ENCODE results near the gene RHD. TPM values are rescaled to one million over a fixed set of nuclear protein-coding genes. Genes with fewer than 3 reads are reported as not detected.
"Not testable (repeated sequence)": the region's sequence is repeated elsewhere in the genome, so short reads cannot be mapped to it uniquely, and the experiment has no call there.

Gene RHD
- total RNA-seq, 1 experiment from 2014 or later: 0.26 TPM

GRCh38 chr1:25266554-25267287 lies 5.6 kb upstream of the RHD start:
- DNase-seq: peak; percentile 69
- not testable (repeated sequence) for H3K36me3 ChIP-seq (ENCODE audit: insufficient read depth, low read length); H3K9me3 ChIP-seq (ENCODE audit: low read length); H3K79me2 ChIP-seq (ENCODE audit: low read length); H3K9me2 ChIP-seq (replicated peaks; ENCODE audit: insufficient read depth, low read length); H3K27ac ChIP-seq (ENCODE audit: low read length); H3K27me3 ChIP-seq (ENCODE audit: low read length); H4K20me1 ChIP-seq (ENCODE audit: insufficient read depth, low read depth, low read length); H2AFZ ChIP-seq (ENCODE audit: low read length)
- peak overlapping the region; percentile 76 for H3K9ac ChIP-seq (ENCODE audit: low read length)
- H3K4me1 ChIP-seq (ENCODE audit: low read length): peaks cover 11% of the 10 kb centered on the region
- H3K4me2 ChIP-seq (ENCODE audit: low read depth, low read length, poor library complexity, severe bottlenecking): peak overlapping the region; percentile 75
- H3K4me3 ChIP-seq (ENCODE audit: low read length): peak overlapping the region; percentile 83

- H3K9me3 ChIP-seq (ENCODE audit: low read length); H3K27me3 ChIP-seq (ENCODE audit: low read length); H3K36me3 ChIP-seq (ENCODE audit: insufficient read depth, low read length); H3K79me2 ChIP-seq (ENCODE audit: low read length); H4K20me1 ChIP-seq (ENCODE audit: insufficient read depth, low read depth, low read length); H3K9me2 ChIP-seq (replicated peaks; ENCODE audit: insufficient read depth, low read length): not testable (repeated sequence)
- peak; percentile 94 for DNase-seq
- Histone ChIP-seq H3K9ac (ENCODE audit: low read length) (peak overlapping the region; percentile 66), H2AFZ (ENCODE audit: low read length) (peak overlapping the region; percentile 98; the same call in 1 of the 2 replicates), H3K27ac (ENCODE audit: low read length) (peak overlapping the region; percentile 49), H3K4me1 (ENCODE audit: low read length) (peaks cover 11% of the 10 kb centered on the region), H3K4me3 (ENCODE audit: low read length) (peak overlapping the region; percentile 62), H3K4me2 (ENCODE audit: low read depth, low read length, poor library complexity, severe bottlenecking) (peak overlapping the region; percentile 70)
Observed at GRCh38 chr1:25267288-25268142, 4.8 kb upstream of the RHD start.

GRCh38 chr1:25268143-25268760 lies 4.1 kb upstream of the RHD start:
- H4K20me1 ChIP-seq (ENCODE audit: insufficient read depth, low read depth, low read length); H3K9me2 ChIP-seq (replicated peaks; ENCODE audit: insufficient read depth, low read length); H3K9me3 ChIP-seq (ENCODE audit: low read length); H3K79me2 ChIP-seq (ENCODE audit: low read length); H3K36me3 ChIP-seq (ENCODE audit: insufficient read depth, low read length); H3K27ac ChIP-seq (ENCODE audit: low read length); H3K27me3 ChIP-seq (ENCODE audit: low read length); DNase-seq: not testable (repeated sequence)
- Histone ChIP-seq H3K4me3 (ENCODE audit: low read length) (peak overlapping the region; percentile 62), H2AFZ (ENCODE audit: low read length) (peak overlapping the region; percentile 98; the same call in 1 of the 2 replicates), H3K9ac (ENCODE audit: low read length) (peak overlapping the region; percentile 60), H3K4me1 (ENCODE audit: low read length) (peaks cover 11% of the 10 kb centered on the region), H3K4me2 (ENCODE audit: low read depth, low read length, poor library complexity, severe bottlenecking) (peak overlapping the region; percentile 70)

- not testable (repeated sequence) for H3K9ac ChIP-seq (ENCODE audit: low read length); H3K79me2 ChIP-seq (ENCODE audit: low read length); H2AFZ ChIP-seq (ENCODE audit: low read length); H3K27ac ChIP-seq (ENCODE audit: low read length); H3K27me3 ChIP-seq (ENCODE audit: low read length); H3K4me2 ChIP-seq (ENCODE audit: low read depth, low read length, poor library complexity, severe bottlenecking); H4K20me1 ChIP-seq (ENCODE audit: insufficient read depth, low read depth, low read length); H3K9me2 ChIP-seq (replicated peaks; ENCODE audit: insufficient read depth, low read length); H3K4me3 ChIP-seq (ENCODE audit: low read length); H3K36me3 ChIP-seq (ENCODE audit: insufficient read depth, low read length); H3K4me1 ChIP-seq (ENCODE audit: low read length); H3K9me3 ChIP-seq (ENCODE audit: low read length)
- DNase-seq: peak; percentile 36
Observed at GRCh38 chr1:25275648-25276047, 3.3 kb downstream of the RHD start.

- DNase-seq: peak; percentile 37
- not testable (repeated sequence) for H3K4me2 ChIP-seq (ENCODE audit: low read depth, low read length, poor library complexity, severe bottlenecking); H3K9me2 ChIP-seq (replicated peaks; ENCODE audit: insufficient read depth, low read length); H3K27ac ChIP-seq (ENCODE audit: low read length); H3K4me3 ChIP-seq (ENCODE audit: low read length); H4K20me1 ChIP-seq (ENCODE audit: insufficient read depth, low read depth, low read length); H3K79me2 ChIP-seq (ENCODE audit: low read length); H3K9me3 ChIP-seq (ENCODE audit: low read length); H3K9ac ChIP-seq (ENCODE audit: low read length); H3K36me3 ChIP-seq (ENCODE audit: insufficient read depth, low read length); H3K27me3 ChIP-seq (ENCODE audit: low read length); H2AFZ ChIP-seq (ENCODE audit: low read length)
- peaks cover 22% of the 10 kb centered on the region for H3K4me1 ChIP-seq (ENCODE audit: low read length)
Observed at GRCh38 chr1:25277295-25277694, 5.0 kb downstream of the RHD start.

GRCh38 chr1:25278358-25278757 lies 6.0 kb downstream of the RHD start:
- H3K4me3 ChIP-seq (ENCODE audit: low read length); H3K27me3 ChIP-seq (ENCODE audit: low read length); H3K9ac ChIP-seq (ENCODE audit: low read length); H3K4me2 ChIP-seq (ENCODE audit: low read depth, low read length, poor library complexity, severe bottlenecking); H4K20me1 ChIP-seq (ENCODE audit: insufficient read depth, low read depth, low read length); H2AFZ ChIP-seq (ENCODE audit: low read length); H3K79me2 ChIP-seq (ENCODE audit: low read length); H3K9me2 ChIP-seq (replicated peaks; ENCODE audit: insufficient read depth, low read length); H3K36me3 ChIP-seq (ENCODE audit: insufficient read depth, low read length); H3K27ac ChIP-seq (ENCODE audit: low read length); H3K9me3 ChIP-seq (ENCODE audit: low read length): not testable (repeated sequence)
- H3K4me1 ChIP-seq (ENCODE audit: low read length): peaks cover 25% of the 10 kb centered on the region
- peak; percentile 32 for DNase-seq

GRCh38 chr1:25278790-25279189 lies 6.5 kb downstream of the RHD start:
- not testable (repeated sequence) for H2AFZ ChIP-seq (ENCODE audit: low read length); H3K79me2 ChIP-seq (ENCODE audit: low read length); H3K4me3 ChIP-seq (ENCODE audit: low read length); H3K27ac ChIP-seq (ENCODE audit: low read length); H3K9me2 ChIP-seq (replicated peaks; ENCODE audit: insufficient read depth, low read length); H3K27me3 ChIP-seq (ENCODE audit: low read length); DNase-seq; H4K20me1 ChIP-seq (ENCODE audit: insufficient read depth, low read depth, low read length); H3K36me3 ChIP-seq (ENCODE audit: insufficient read depth, low read length); H3K9ac ChIP-seq (ENCODE audit: low read length); H3K9me3 ChIP-seq (ENCODE audit: low read length); H3K4me2 ChIP-seq (ENCODE audit: low read depth, low read length, poor library complexity, severe bottlenecking)
- H3K4me1 ChIP-seq (ENCODE audit: low read length): peaks cover 25% of the 10 kb centered on the region

GRCh38 chr1:25279693-25280111 lies 7.4 kb downstream of the RHD start:
- not testable (repeated sequence) for H4K20me1 ChIP-seq (ENCODE audit: insufficient read depth, low read depth, low read length)

More at GRCh38 chr1:25279693-25280111, 7.4 kb downstream of the RHD start:
- H3K4me3 ChIP-seq (ENCODE audit: low read length); H3K9me3 ChIP-seq (ENCODE audit: low read length); H2AFZ ChIP-seq (ENCODE audit: low read length); H3K27me3 ChIP-seq (ENCODE audit: low read length); H3K9ac ChIP-seq (ENCODE audit: low read length); DNase-seq; H3K4me2 ChIP-seq (ENCODE audit: low read depth, low read length, poor library complexity, severe bottlenecking); H3K27ac ChIP-seq (ENCODE audit: low read length); H3K79me2 ChIP-seq (ENCODE audit: low read length); H3K36me3 ChIP-seq (ENCODE audit: insufficient read depth, low read length); H3K9me2 ChIP-seq (replicated peaks; ENCODE audit: insufficient read depth, low read length): not testable (repeated sequence)
- H3K4me1 ChIP-seq (ENCODE audit: low read length): peaks cover 25% of the 10 kb centered on the region
